GM12878 (cell line): ENCODE measurements around the gene CUEDC1. TPM values are rescaled to one million over a fixed set of nuclear protein-coding genes. Genes with fewer than 3 reads are reported as not detected.

Experiments
- ATAC-seq: fragments of 200-7000 bp; cut with Tn5 transposase; 3 replicates; pipeline ENCODE4 v1.9.1; 2020; ENCODE audit warnings: mild to moderate bottlenecking, moderate library complexity
- BruUV-seq: library from RNA; stranded (reverse); fragments of 400-500 nt; replicated peaks from 2 replicates; lab custom pipeline; 2021; lab: Mats Ljungman, UMichigan
- CTCF ChIA-PET: fragments of 300-600 bp; sonication (Branson Sonifier 250); formaldehyde crosslinking; extraction: SDS; loops from one replicate; lab custom pipeline; 2021; ENCODE audit warnings: inconsistent platforms; lab: Yijun Ruan, JAX
- POLR2A ChIA-PET: fragments of 350-600 bp; formaldehyde crosslinking; extraction: SDS; loops from one replicate; lab custom pipeline; 2021; ENCODE audit warnings: inconsistent platforms; lab: Charles Lee
- RAD21 ChIA-PET: fragments of 300-600 bp; sonication (Branson Sonifier 250); formaldehyde crosslinking; loops from one replicate; lab custom pipeline; 2023; ENCODE audit warnings: antibody characterized with exemption; ENCODE audit not compliant: unreplicated experiment; lab: Charles Lee
- SMC1A ChIA-PET: fragments of 300-600 bp; sonication (Branson Sonifier 250); formaldehyde crosslinking; loops from one replicate; lab custom pipeline; 2023; ENCODE audit not compliant: unreplicated experiment, uncharacterized antibody; lab: Charles Lee
- DNase-seq: peaks from one replicate; pipeline ENCODE4 v3.0.0-alpha.2; 2011; ENCODE audit warnings: low read depth, low spot score
- FAIRE-seq: peaks from 3 replicates; lab custom pipeline; 2011; peaks lifted over from hg19 to GRCh38; lab: Jason Lieb, UNC
- H2AFZ ChIP-seq: 2 replicates; pipeline ENCODE4 v1.6.0; 2011; ENCODE audit warnings: low read depth, low read length, control low read depth; ENCODE audit not compliant: control insufficient read depth
- H3K27ac ChIP-seq: 2 replicates; pipeline ENCODE4 v1.5.1; 2011; ENCODE audit warnings: control low read depth; ENCODE audit not compliant: control insufficient read depth, insufficient read depth
- H3K27me3 ChIP-seq, 2 experiments: replicated peaks in 1 of 2; 2 replicates each; pipeline versions ENCODE4 v1.6.0 to v1.6.1; 2011; ENCODE audit warnings: low read length in 1 of 2; ENCODE audit not compliant: control insufficient read depth in 2 of 2, insufficient read depth in 2 of 2
- H3K36me3 ChIP-seq, 2 experiments: 2 replicates each; pipeline ENCODE4 v1.5.1; 2011; ENCODE audit warnings: low read length in 1 of 2; ENCODE audit not compliant: control insufficient read depth in 2 of 2, insufficient read depth in 2 of 2
- H3K4me1 ChIP-seq: 2 replicates; pipeline ENCODE4 v1.6.1; 2011; ENCODE audit warnings: mild to moderate bottlenecking, low read length, moderate library complexity, mixed read lengths; ENCODE audit not compliant: control insufficient read depth, insufficient read depth
- H3K4me2 ChIP-seq: 2 replicates; pipeline ENCODE4 v1.6.0; 2011; ENCODE audit warnings: control low read depth; ENCODE audit not compliant: control insufficient read depth, insufficient read depth
- H3K4me3 ChIP-seq: fragments of 200-600 bp; sonication (generic); 2 replicates; pipeline ENCODE4 v1.5.1; 2016
- H3K79me2 ChIP-seq: 2 replicates; pipeline ENCODE4 v1.6.0; 2011; ENCODE audit warnings: low read length; ENCODE audit not compliant: control insufficient read depth, insufficient read depth
- H3K9ac ChIP-seq: 2 replicates; pipeline ENCODE4 v1.8.0; 2011; ENCODE audit warnings: low read length, control low read depth, mixed read lengths; ENCODE audit not compliant: control insufficient read depth, insufficient read depth
- H3K9me3 ChIP-seq: replicated peaks from 3 replicates; pipeline ENCODE4 v1.5.1; 2011; ENCODE audit warnings: mild to moderate bottlenecking, low read length; ENCODE audit not compliant: control insufficient read depth, insufficient read depth
- H4K20me1 ChIP-seq: 2 replicates; pipeline ENCODE4 v1.6.0; 2011; ENCODE audit not compliant: control insufficient read depth, insufficient read depth
- CBFB ChIP-seq: IDR thresholded peaks from 2 replicates; pipeline ENCODE4 v1.6.1; 2016; ENCODE audit warnings: antibody characterized with exemption, low read depth
- FOXM1 ChIP-seq: IDR thresholded peaks from 2 replicates; pipeline ENCODE4 v1.6.1; 2012; ENCODE audit warnings: low read depth, mild to moderate bottlenecking, inconsistent platforms, low read length, moderate library complexity
- MYC ChIP-seq: IDR thresholded peaks from 2 replicates; pipeline ENCODE4 v1.6.1; 2011; ENCODE audit warnings: mild to moderate bottlenecking, low read length, moderate library complexity, inconsistent platforms; ENCODE audit not compliant: insufficient read depth, insufficient replicate concordance, insufficient read length, severe bottlenecking
- NBN ChIP-seq: fragments of 450-650 bp; IDR thresholded peaks from 2 replicates; pipeline ENCODE4 v1.6.1; 2016
- NFIC ChIP-seq: IDR thresholded peaks from 2 replicates; pipeline ENCODE4 v1.6.1; 2012; ENCODE audit warnings: low read depth, mild to moderate bottlenecking, inconsistent platforms, low read length, moderate library complexity
- POLR2AphosphoS5 ChIP-seq: IDR thresholded peaks from 2 replicates; pipeline ENCODE4 v1.6.1; 2011; ENCODE audit warnings: mild to moderate bottlenecking, low read length, inconsistent platforms
- RAD21 ChIP-seq: IDR thresholded peaks from 2 replicates; pipeline ENCODE4 v1.6.1; 2011; ENCODE audit warnings: mild to moderate bottlenecking, low read depth, low read length, moderate library complexity; ENCODE audit not compliant: insufficient read depth
- RUNX3 ChIP-seq: IDR thresholded peaks from 2 replicates; pipeline ENCODE4 v1.6.1; 2012; ENCODE audit warnings: low read length, inconsistent platforms
- SMAD5 ChIP-seq: IDR thresholded peaks from 2 replicates; pipeline ENCODE4 v1.6.1; 2016; ENCODE audit warnings: antibody characterized with exemption, low read depth
- ZBED1 ChIP-seq: IDR thresholded peaks from 2 replicates; pipeline ENCODE4 v1.6.1; 2016; ENCODE audit warnings: borderline replicate concordance
- WGBS: methylation state at CpG from one replicate; pipeline ENCODE4 v1.1.6; 2016; ENCODE audit warnings: low lambda C conversion rate; ENCODE audit not compliant: insufficient replicate concordance, insufficient coverage; ENCODE audit errors: missing lambda C conversion rate; 5-methylcytosine and 5-hydroxymethylcytosine counted together
- in situ Hi-C: fragments of 300-500 bp; cut with MboI; formaldehyde crosslinking; loops from 9 replicates; pipeline ENCODE4 v1.14.3; 2018; ENCODE audit warnings: mixed read lengths
- intact Hi-C: fragments of 100-400 bp; cut with micrococcal nuclease; formaldehyde crosslinking; loops from one replicate; pipeline ENCODE4 v1.14.2; 2022; ENCODE audit not compliant: unreplicated experiment
- polyA plus RNA-seq, 11 experiments: library from polyadenylated mRNA; depleted of rRNA in 4 of 11; unstranded in 6 of 11; stranded (reverse) in 5 of 11; fragments of >200 nt; fragmentation: Nextera tagmentation in 4 of 11; fragmentation: Illumina TruSeq in 1 of 11; extraction: Ambion mirVana in 4 of 11; extraction: Trizol in 1 of 11; gene quantifications; 1 replicate in 1 of 11; 2 replicates in 10 of 11; pipeline versions ENCODE4 v1.2.1 to v1.2.3, GENCODE V29; 2011 to 2016; ENCODE audit warnings: inconsistent platforms in 2 of 11, missing spikeins in 2 of 11, low read depth in 1 of 11
- total RNA-seq, 4 experiments: library from RNA; depleted of rRNA in 3 of 4; stranded (reverse); fragments of >200 nt in 3 of 4; fragmentation: Illumina TruSeq in 1 of 4; extraction: Trizol in 1 of 4; gene quantifications; 2 replicates each; pipeline versions ENCODE4 v1.2.1 to v1.2.3, GENCODE V29; 2013 to 2021
- TF ChIP-seq, protein P1 (sequence below): IDR thresholded peaks from 2 replicates; pipeline ENCODE4 v1.6.1; 2012; ENCODE audit warnings: low read length, inconsistent platforms
- TF ChIP-seq, protein P2 (sequence below), 3 experiments: IDR thresholded peaks in 2 of 3; conservative IDR thresholded peaks in 1 of 3; 2 replicates each; pipeline ENCODE4 v1.5.1; 2011; ENCODE audit warnings: low read depth in 3 of 3, low read length in 3 of 3, mild to moderate bottlenecking in 3 of 3, control low read depth in 2 of 3, moderate library complexity in 2 of 3, inconsistent platforms in 1 of 3, mixed read lengths in 1 of 3; ENCODE audit not compliant: control insufficient read depth in 2 of 3, insufficient read depth in 1 of 3; ENCODE audit errors: extremely low read depth in 1 of 3

CUEDC1 gene
- total and polyA plus RNA-seq, 10 of the 15 experiments (the other 5 are each of a cell fraction or from before 2014, with no cell fraction given), result 0.24 to 7.4 (median 1.8) TPM

DNA sequence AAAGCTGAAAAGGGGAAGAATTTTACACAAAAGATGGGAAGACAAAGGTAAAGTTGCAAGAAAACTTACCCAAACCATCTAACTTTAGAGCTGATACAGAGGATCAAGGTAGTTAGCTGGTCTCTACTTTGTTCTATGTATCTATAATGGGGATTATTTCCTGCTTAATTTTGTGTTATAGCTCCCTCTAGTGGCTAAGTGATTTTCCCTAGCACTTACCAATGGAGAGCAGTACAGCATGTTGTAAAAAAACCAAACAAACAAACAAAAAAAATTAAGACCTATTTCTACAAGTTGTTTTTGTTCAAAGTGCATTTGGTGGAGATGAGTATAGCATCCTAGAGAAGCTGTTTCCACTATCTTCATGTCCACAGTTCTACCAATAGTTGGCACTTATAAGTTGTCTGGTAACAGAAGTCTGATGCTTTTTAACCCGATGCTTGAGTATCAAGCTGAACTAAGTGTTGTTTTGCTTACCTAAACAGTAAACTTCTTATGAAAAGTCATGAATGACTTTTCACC lies 44.3 kb upstream of the CUEDC1 start:
- no peaks in the 10 kb centered on the region for H4K20me1 ChIP-seq
- ChIA-PET SMC1A (interaction anchor here (0.6 to 12.0 kb wide), 27 partner anchors 9 to 451 kb away, joined by 3 to 341 read pairs (median 5); partner anchors contain the start of genes MRPS23 and VEZF1), RAD21 (interaction anchor here (0.8 to 12.2 kb wide), 31 partner anchors 7 to 252 kb away, joined by 3 to 239 read pairs (median 4); partner anchors contain the start of genes CUEDC1, DYNLL2, SRSF1 and VEZF1), POLR2A (interaction anchor here (0.6 to 2.7 kb wide), 10 partner anchors 10 to 337 kb away, joined by 3 to 17 read pairs (median 6); partner anchors contain the start of genes CUEDC1 and VEZF1), CTCF (interaction anchor here (0.6 to 19.6 kb wide), 46 partner anchors 8 to 1001 kb away, joined by 3 to 708 read pairs (median 5); partner anchors contain the start of genes CUEDC1, MRPS23, SRSF1 and VEZF1)
- H3K9ac ChIP-seq, result no peak overlapping the region
- H3K9me3 ChIP-seq, result no peaks in the 10 kb centered on the region
- peaks cover 0 to 37% of the 10 kb centered on the region in 2 experiments; a peak in 3 of 4 replicates for H3K36me3 ChIP-seq
- H3K27me3 ChIP-seq, result no peaks in the 10 kb centered on the region
- peaks cover 35% of the 10 kb centered on the region for H3K79me2 ChIP-seq
- ATAC-seq, result peak; percentile 78
- no peak overlapping the region; the same call in 1 of the 2 replicates for H3K27ac ChIP-seq
- H3K4me3 ChIP-seq, result no peak overlapping the region
- intact Hi-C loops (no loop called here), in situ Hi-C loops (loop anchor here (5.0 to 10.0 kb wide), 2 partner anchors 105 to 147 kb away; partner anchors contain the start of gene MRPS23)
- peaks cover 18% of the 10 kb centered on the region for H3K4me1 ChIP-seq
- WGBS, result 96% methylated on average over 1 of the region's 1 CpG
- no TSS peak for BruUV-seq
- TF ChIP-seq, protein P1, sequence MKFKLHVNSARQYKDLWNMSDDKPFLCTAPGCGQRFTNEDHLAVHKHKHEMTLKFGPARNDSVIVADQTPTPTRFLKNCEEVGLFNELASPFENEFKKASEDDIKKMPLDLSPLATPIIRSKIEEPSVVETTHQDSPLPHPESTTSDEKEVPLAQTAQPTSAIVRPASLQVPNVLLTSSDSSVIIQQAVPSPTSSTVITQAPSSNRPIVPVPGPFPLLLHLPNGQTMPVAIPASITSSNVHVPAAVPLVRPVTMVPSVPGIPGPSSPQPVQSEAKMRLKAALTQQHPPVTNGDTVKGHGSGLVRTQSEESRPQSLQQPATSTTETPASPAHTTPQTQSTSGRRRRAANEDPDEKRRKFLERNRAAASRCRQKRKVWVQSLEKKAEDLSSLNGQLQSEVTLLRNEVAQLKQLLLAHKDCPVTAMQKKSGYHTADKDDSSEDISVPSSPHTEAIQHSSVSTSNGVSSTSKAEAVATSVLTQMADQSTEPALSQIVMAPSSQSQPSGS, result 0 out of 2 replicates have a peak, but pooled peaks have one; percentile 1
- TF ChIP-seq CBFB (0 out of 2 replicates have a peak, but pooled peaks have one; percentile 32), MYC (no peak), SMAD5 (peak; percentile 41; the same call in 1 of the 2 replicates), RUNX3 (0 out of 2 replicates have a peak, but pooled peaks have one; percentile 9), ZBED1 (no peak), NFIC (0 out of 2 replicates have a peak, but pooled peaks have one; percentile 5), FOXM1 (peak; percentile 42; the same call in 1 of the 2 replicates), POLR2AphosphoS5 (peak; percentile 64; the same call in 1 of the 2 replicates), RAD21 (peak; percentile 68), NBN (no peak)
- TF ChIP-seq, protein P2, sequence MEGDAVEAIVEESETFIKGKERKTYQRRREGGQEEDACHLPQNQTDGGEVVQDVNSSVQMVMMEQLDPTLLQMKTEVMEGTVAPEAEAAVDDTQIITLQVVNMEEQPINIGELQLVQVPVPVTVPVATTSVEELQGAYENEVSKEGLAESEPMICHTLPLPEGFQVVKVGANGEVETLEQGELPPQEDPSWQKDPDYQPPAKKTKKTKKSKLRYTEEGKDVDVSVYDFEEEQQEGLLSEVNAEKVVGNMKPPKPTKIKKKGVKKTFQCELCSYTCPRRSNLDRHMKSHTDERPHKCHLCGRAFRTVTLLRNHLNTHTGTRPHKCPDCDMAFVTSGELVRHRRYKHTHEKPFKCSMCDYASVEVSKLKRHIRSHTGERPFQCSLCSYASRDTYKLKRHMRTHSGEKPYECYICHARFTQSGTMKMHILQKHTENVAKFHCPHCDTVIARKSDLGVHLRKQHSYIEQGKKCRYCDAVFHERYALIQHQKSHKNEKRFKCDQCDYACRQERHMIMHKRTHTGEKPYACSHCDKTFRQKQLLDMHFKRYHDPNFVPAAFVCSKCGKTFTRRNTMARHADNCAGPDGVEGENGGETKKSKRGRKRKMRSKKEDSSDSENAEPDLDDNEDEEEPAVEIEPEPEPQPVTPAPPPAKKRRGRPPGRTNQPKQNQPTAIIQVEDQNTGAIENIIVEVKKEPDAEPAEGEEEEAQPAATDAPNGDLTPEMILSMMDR (IDR thresholded peaks at IDR 0.05 in 2 of 3, conservative IDR thresholded peaks at IDR 0.05 in 1 of 3; ENCODE audit: control insufficient read depth in 2 of 3, extremely low read depth in 1 of 3, insufficient read depth in 1 of 3, low read depth in 3 of 3, low read length in 3 of 3), result peak; percentile 66 to 77 (median 76)
- no peak overlapping the region for H2AFZ ChIP-seq
- peak; percentile 55 for DNase-seq
- no peak overlapping the region for H3K4me2 ChIP-seq
- FAIRE-seq, result peak; percentile 89
